Embryonic facial prominence (tissue), 1 donor: ENCODE results near the gene RASAL3.

Experiments
- DNase-seq: peaks from one replicate; pipeline ENCODE4 v3.0.0-alpha.2; 2016; ENCODE audit errors: extremely low spot score

RASAL3 gene

DNA sequence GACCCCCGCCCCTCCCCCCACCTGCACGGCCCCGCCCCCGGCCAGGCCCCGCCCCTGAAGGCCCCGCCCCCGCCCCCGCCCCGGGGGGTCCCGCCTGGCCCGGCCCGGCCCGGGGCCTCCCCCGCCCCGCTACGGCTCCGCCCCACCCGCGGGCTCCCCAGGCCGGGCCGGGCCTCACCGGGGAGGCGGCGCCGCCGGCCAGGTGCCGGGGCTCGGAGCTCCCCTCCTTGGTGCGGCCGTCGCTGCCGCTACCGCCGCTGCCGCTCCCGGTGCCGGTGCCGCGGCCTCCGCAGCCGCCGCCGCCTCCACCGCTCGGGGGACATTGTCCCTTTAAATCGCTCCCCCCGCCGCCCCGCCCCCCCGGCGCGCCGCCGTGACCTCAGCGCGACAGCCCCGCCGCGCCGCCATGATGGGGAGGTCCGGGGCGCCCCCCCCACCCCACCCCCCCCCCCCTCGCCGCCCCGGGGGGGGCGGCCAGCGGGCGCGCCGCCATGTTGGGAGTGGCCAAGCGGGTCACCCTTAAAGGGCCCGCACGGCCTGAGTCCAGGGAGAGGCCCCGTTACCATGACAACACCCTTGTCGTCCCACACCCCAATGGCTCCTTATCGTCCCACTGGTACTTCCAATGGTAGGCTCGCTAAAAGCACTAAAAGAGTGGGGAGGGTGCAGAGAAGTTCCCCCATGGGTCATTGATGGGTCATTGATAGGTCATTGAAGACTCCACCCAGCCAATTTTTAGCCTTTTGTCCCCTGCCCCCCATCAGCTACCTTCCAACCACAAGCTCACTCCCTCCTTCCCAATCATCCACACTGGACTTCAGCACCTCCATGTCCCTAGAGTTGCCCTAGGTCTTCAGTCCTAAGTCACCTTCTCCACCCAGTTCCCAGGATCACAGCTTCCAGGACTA, 14.5 kb downstream of the RASAL3 start, which contains the start of gene WIZ:
Gene WIZ (minus strand): TSS at position 337 of the 908 bp plus-strand sequence. CDS start 1,649 bp downstream, outside the sequence.
- no peak for DNase-seq

DNA sequence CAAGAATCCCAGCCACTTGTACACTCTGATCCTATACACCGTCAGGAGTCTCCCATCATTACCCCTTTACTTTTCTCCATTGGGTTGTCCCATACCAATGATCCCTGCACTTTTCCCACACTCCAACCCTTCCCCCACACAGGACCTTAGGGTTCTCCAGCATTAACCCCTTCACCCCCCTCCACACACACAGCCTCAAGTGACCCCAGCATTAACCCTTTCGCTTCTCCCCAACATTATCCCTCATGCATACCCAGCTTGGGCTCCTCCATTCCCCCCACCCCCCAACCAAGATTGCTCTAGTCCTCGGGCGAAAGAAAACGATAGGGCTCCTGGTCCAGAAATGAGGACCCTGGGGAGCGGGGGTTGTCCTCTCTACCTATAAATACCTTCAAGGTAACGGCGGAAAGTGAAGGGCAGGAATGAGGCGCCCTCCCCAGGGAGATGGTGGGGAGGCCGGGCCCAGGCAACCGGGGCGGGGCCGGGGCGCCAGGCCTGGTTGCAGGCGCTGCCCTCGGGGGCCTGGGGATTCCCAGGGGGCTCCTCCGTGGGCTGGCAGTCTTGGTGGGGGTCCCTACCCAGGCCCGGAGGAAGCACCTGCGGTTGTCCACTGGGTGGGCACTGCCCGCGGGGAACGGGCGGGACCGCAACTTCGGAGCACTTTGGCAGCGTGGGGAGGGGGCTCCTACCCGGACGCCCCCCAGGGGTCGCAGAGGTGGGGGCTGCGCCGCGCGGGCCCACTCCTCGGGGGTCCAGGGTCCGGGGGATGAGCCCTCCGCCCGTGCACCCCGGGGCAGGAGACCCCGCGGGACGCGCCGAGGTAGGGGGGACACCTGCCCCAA, 15.3 kb downstream of the RASAL3 start:
- DNase-seq: no peak

DNA sequence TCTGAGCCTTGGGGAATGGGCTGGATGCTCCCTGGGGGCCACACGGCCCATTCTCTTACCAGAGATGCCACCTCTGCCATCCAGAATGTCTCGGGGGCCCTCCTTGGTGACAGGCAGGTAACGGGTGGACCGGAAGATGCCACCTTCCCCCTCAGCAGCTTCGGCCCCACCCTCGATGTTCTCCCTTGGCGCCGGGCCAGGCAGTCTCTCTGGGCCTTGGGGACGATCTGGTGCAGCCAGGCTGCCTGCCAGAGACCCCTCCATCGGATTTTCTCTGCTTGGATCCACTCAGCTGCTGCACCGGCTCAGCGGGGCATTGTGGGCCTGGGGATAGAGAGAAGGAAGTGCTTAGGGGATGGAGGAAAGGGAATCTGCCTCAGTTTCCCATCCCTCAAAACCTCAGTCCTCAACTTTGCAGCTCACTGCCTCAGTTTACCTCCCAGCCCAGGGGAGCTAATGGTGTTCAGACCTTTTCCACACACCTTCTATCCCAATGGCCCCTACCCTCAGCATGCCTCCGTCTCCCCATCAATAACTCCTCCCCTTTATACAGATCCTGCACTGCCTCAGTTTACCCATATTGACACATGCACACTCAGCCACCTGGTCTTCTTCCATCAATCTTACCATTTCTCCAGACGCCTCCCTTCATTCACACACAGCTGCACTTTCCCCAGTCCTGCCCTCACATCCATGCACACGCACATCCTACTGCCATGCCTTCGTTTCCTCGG, 16.1 kb downstream of the RASAL3 start:
- DNase-seq: no peak

DNA sequence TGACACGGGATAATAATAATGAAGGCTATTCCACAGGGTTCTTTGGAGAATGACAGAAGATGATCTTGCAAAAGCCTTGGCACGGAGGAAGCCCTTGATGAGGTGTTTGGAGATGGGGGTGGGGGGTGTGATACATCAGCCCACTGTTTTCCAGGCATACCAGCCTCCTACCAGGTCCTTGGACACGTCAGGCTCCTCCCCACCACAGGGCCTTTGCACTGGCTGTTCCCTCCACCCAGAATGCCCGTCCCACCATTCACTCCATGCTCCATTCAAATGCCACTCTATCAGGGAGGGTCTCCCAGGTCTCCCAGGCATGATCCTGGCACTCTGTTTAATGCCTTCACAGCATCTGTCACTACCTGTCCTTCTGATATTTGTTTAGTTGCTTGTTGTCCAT, 17.3 kb downstream of the RASAL3 start:
- DNase-seq: no peak

DNA sequence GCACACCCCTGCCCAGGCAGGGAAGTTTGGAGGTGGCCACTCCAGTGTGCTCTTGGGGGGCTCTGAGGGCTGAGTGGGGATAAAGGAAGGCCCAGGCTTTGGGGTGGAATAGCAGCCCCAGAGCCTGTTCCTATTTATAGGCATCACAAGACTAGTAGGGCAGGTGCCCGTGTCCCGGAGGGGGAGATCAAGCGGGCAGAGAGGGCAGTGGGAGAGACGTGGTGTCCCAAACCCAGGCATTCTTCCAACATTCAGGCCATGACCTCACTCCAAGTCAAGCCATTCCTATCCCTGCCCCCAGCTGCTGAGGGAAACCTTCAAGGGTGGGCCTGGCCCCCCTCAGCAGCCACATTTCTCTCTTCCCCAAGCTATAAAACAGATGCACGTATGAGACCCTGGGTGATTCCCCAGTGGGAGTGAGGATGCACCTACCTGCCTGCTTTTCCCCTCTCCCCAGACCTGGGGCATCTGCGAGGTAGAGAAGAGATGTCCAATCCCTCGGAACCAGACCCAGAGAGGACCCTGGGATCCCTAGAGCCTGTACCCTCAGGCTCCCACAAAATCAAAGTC, 18.5 kb downstream of the RASAL3 start:
- DNase-seq: no peak

DNA sequence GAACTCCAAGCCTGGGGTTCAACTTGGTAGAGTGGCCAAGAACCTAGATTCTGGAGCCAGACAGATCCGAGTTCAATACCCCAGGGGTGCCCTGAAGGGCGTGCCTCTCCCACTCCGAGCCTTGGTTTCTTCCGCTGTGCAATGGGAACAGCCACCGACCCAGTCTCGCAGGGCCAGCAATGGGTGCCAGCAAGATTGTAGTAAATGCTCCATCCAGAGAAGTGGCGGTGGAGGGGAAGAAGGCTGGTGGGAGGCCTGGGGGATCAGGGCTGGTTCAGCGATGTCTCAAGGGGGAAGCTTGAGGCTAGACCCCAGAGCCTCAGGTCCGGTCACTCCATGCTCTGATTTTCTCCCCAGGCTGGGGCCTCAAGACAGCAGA, 19.1 kb downstream of the RASAL3 start:
- DNase-seq: no peak

DNA sequence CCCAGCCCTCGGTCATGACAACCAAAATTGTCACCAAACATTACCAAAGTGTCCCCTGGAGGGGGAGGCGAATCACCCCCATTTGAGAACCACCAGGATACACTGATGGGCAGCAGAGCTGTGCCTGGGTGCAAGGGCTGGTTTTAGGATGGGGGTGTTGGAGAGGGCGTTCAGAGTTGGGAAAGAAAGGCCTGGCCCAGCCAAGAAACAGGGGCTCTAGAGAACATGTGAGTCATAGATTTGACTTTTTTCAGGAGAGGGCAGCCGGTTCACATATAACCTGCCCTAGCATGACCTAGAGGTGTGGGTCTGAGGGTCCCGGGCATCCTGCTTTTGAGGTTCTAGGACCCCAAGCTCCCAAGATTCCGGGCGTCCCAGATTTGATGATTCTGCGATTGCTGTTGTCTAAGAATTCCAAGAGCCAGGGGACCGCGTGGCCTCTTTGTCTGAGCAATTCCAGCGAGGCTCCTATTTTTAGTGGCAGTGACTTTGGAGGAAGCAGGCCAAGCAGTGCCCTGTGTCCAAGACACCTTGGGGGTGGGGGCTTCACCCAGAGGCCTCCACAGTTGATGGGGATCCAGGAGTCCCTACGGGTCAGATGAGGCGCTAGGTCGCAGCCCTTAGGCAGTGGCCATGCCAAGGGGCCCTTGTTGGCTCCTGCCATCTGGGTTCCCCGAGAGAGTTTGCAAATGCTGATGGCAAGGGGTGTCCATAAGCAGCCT, 19.7 kb downstream of the RASAL3 start:
- no peak for DNase-seq

DNA sequence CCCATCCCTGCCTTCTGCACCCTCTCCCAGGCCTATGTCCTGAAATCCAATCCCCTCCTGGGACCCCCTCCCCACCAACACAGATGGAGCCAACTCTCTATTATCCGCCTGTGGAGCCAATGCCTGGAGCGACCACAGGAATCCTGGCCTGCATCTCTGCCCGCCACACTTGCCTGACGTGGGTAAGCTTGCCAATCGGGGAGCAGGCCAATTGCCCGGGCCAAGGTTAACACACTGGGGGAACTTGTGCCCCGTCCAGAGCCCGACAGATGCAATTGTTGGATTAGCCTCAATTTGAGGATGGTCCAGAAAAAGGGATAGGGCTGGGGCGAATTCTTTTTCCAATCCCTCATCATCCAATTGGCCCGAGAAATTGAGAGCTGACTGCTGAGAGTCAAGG, 20.5 kb downstream of the RASAL3 start:
- no peak for DNase-seq

DNA sequence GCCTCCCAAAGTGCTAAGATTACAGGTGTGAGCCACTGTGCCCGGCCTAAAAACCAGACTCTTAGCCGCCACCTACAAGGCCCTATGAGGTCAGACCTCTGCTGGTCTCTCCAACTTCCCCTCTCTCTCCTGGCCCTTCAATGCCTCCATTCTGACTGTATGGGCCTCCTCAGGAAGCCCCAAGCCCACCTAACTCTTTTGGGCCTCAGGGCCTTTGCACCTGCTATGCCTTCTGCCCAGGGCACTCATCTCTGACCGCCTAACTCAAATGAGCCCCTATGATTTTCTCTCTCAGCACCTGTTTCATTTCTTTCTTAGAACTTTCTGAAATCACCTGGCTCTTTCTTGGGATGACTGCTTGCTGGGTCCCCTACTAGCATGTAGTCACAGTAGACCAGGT, 21.0 kb downstream of the RASAL3 start:
- DNase-seq: no peak

DNA sequence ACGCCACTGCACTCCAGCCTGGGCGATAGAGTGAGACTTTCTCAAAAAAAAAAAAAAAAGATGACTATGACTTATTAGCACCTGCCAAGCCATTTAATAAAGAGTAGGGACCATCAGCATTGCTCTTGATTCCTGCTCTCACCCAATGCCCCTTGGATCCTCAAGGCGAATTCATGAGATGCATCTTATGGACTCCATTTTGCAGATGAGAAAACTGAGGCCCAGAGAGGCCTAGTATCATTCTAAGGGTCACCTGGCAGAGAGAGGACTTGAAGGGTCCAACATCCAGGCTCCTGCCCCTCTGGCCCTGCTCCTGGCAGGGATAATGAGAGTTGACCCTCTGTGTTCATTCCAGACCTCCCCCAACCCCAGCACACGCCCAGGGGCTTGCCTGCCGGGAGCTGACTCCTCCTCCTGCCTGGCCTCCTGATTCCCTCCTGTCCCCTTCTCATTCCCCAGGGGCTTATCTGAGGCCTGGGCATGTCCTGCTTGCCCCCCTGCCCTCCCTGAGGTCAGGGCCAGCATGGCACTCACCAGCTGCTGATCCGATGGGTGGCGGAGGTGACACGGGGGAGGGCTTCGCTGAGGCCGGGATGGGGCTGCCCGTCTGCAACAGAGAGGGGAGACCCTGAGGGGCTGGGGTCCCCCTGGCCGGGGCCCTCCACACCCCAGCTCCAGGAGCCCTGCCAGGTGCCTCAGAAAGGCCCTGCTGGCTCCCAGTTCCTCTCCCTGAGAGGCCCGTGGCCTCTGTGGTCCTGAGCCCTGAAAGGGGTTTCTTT, 22.0 kb downstream of the RASAL3 start:
- DNase-seq: no peak

DNA sequence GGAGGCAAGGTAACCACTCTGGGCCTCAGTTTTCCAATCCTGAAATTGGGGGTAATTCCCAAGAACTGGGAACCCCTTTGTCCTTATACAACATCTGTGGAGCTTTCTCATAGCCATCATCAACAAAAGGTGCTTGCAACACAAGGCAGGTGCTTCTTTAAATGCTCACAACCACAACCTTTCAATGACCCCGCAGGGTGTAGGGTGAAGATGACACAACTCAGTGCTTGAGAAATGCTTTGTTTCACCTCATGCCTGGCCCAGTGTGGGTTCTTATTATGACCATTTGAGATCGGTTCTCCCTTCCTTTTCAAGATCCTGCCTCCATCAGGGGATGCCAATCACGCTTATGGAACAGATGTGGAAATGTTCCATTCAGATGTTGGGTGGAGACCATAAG, 23.0 kb downstream of the RASAL3 start:
- DNase-seq: no peak

DNA sequence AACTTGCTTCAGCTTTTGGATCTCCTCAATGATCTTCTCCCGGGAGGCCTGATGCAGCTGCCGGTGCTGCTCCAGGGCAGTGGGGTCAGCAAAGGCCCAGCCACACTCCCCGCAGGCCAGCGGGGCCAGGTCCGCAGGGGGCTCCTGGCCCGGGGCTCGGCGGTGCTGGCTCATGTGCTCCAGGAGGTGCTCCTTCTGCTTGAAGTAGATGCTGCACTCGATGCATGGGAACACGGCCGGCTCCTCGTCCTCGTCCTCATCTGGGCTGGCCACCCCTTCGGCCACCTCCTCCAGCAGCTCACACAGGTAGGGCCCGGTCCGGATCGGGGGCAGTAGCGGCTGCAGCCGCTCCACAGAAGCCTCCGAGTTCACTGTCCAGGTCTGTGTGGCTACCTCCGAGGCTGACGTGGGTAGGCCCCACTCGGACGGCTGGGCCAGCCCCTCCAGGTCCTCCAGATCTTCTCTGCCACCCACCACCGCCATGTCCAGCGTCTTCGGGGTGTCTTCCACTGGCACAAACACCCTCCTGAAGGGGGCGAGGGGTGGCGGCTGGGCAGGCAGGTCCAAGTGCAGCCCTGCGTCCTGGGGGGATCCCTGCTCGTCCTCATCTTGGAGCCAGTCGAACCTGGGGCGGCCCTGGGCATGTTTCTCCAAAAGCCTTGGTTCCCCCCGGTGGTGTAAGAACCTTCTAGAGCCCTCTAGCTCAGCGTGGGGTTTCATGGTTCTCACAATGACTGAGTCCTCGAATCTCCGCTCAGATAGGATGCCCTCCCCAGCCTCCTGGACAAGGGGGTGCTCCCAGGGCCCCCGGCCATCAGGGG, 24.3 kb downstream of the RASAL3 start:
- DNase-seq: no peak

DNA sequence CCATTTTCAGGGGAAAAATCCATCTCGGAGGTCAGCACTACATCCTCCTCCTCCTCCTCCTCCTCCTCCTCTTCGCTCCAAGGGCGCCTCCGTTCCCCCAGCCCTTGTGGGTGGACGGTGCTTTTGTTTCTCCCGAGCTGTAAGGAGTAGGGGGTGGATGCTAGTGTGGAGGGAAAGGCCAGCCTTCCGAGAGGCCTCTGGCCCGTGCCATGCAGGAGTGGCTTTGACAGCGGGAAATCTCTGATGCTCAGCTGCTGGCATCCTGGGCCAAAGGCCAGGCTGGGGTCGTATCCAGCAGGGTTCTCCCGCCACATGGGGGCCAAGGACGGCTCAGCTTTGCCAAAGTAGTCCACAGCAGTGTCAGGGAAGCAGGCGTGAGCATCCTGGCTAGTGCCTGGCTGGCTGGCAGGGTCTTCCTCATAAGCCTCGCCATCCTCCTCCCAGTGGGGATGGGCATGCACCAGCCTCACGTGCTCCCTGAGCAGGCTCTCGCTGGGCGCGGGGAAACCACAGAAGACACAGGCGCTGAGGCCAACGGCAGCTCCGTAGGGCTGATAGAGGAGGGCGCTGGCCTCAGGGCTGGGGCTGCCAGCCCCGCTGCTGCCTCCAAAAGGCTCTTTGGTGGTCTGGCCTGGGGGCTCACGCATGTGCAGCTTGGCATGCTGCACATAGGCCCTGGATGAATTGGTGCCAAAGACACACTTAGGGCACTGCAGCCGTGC, 25.1 kb downstream of the RASAL3 start:
- no peak for DNase-seq

DNA sequence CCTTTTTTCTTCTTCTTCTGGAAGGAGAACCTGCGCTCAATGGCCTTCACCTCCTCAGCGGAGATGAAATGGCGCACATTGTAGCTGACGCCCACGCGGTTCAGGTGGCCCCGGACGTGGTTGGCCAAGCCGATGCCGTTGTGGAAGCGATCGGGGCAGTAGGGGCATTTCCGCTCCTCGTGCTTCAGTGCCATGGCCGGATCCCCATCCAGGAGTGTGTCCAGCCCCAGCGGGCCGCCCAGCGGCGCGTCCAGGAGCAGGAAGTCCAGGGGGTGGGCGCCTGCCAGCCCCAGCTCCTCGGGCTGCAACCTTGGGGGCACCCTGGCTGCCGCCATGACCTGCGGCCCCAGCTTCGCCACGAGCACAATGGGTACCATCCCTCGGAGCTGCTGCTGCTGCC, 25.8 kb downstream of the RASAL3 start:
- DNase-seq: no peak

DNA sequence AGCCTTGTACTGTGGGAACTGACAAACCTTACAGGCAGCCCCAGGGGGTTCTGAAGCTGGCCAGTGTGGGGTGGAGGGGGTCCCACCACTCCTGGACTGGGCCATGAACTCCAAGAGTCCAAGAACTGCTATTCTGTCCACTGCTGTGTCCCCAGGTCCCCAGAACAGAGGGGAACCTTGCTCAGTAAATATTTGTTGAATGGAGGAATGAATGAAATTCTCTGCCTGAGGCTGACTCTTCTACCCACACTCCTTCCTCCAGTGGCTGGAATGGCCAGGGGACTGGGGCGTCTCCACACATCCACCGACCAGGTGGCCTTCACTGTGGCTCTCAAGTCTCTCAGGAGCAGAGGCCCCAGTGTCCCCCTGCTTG, 26.2 kb downstream of the RASAL3 start:
- DNase-seq: no peak

DNA sequence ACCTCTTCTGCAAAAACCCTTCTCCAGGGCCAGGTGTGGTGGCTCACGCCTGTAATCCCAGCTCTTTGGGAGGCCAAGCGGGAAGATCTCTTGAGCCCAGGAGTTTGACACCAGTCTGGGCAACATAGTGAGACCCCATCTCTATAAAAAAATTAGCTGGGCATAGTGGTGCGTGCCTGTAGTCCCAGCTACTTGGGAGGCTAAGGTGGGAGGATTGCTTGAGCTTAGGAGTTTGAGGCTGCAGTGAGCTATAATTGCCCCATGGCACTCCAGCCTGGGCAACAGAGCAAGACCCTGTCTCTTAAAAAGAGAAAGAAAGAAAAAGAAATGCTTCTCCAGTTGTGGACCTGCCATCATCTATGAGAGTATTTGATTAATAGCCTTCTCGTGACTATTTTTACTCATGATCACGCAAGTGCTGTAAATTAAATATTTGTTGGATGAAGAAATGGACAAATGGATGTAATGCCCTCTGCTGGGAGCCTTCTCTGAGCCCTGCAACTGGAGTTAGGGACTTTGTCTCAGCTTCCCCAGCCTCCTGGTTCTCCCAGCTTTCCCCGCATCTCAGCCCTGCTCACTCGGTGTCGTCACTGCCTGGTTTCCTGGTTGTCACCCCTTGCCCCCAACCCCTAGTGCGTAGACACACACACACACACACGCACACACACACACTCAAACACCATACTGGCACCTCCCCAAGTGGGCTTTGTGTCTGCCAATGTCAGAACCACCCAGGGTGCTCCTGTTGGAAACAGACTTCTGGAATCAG, 26.8 kb downstream of the RASAL3 start:
- no peak for DNase-seq

DNA sequence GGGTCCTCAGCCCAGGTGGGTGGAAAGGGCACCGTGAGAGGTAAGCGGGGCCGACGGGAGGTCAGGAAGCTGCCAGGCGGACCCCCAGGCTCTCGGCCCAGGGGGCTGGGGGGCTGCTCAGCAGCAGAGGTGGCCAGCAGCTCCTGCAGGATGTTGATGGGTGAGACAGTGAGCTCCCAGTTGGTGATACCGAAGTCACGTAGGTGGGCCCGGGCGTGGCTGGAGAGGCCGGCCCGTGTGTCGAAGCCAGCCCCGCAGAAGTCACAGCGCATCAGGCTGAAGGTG, 27.6 kb downstream of the RASAL3 start:
- DNase-seq: no peak
